ENCODE results near the gene FNDC4.

DNA sequence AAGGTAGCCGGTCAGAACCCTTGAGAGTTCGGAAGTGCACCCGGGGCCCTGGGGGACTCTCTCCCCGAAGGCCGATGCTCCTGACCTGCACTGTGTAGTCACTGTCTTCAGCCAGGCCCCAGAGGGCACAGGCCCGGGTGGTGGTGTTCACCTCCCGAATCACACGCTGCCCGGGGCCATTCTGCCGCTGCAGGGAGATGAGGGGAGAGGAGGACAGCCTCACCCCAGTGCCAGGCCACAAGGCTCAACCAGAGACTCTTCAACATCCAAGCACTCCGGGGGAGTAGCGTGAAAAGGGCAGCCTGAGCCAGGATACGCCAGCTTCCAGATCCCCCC is 1.1 kb downstream of the FNDC4 start:
- no peak for TF ChIP-seq POLR2AphosphoS5 (IDR thresholded peaks at IDR 0.05; ENCODE audit: low read depth, low read length)
- TF ChIP-seq TAF1 (IDR thresholded peaks at IDR 0.05; ENCODE audit: borderline replicate concordance, insufficient read depth, low read length): no peak
